Midbrain (tissue), 1 donor: ENCODE data around the gene ADARB2.

Experiments used
- DNase-seq: peaks from one replicate; lab custom pipeline; 2025; lab: John Stamatoyannopoulos, UW

ADARB2 gene

GRCh38 chr10:1204434-1205326, 532.6 kb downstream of the ADARB2 start:
- no peak for DNase-seq

DNA sequence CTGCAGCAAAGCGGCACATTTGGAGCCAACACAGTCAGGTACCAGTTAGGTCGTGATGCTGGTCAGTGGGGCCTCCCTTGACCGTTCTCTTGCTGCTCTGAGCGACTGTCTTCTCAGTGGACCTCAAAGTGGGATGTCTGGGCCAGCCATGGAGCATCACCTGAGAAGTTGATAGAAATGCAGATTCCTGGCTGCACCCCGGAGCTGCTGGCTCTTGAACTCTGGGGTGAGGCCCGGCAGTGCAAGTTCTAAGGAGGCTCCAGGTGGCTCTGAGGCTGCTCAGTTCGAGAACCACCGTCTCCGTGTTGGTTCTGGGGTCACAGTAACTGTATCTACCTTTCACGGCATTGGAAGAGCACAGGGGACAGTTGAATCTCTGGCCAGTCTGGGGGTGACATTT, 533.6 kb downstream of the ADARB2 start:
- no peak for DNase-seq

GRCh38 chr10:1203216-1203615, 534.1 kb downstream of the ADARB2 start:
- DNase-seq: no peak

GRCh38 chr10:1202343-1202742, 535.0 kb downstream of the ADARB2 start:
- no peak for DNase-seq

- DNase-seq: no peak
Measured at GRCh38 chr10:1200866-1201807, 536.2 kb downstream of the ADARB2 start.

GRCh38 chr10:1199897-1200721, 537.2 kb downstream of the ADARB2 start:
- DNase-seq: peak; percentile 76

GRCh38 chr10:1199345-1199673, 538.0 kb downstream of the ADARB2 start:
- DNase-seq: no peak

DNA sequence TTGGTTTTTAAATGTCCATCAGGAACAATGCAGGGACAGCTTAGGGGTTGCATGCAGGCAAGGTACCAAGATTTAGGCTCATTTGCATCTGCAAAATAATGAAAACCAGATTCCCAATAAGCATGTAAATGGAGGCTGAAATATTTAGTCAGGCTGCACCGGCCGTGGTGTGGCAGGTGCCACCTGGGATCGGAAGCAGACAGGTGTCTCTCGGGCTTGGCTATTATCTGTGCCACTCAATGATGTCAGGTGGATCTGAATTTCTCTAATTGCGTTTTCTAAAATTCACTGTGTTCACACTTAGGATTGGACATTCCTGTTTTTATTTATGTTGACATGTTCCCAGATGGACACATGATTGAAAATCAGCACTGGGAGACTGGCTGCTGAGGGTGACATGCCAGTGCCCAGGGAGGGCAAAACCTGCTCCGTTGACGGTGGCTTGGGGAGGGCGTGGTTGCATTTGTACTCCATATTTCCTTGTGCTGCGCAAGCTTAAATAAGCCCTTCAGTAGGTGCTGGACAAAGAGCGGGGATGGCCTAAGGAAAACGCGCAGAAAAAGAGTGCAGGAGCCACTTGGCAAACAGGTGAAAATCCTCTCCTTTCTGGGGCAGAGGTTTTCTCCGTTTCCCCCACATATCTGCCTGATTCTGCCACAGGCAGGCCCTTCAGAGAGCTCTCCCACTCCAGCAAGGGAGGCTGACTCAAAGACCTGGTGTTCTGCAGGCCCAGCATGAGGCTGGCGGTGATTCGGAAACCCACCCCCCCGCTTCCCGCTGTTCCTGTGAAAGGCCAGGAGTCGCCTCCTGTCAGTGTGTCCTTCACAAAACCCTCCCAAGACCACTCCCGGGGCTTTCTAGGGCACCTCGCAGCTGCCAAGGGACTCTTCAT, 538.6 kb downstream of the ADARB2 start:
- DNase-seq: no peak

DNA sequence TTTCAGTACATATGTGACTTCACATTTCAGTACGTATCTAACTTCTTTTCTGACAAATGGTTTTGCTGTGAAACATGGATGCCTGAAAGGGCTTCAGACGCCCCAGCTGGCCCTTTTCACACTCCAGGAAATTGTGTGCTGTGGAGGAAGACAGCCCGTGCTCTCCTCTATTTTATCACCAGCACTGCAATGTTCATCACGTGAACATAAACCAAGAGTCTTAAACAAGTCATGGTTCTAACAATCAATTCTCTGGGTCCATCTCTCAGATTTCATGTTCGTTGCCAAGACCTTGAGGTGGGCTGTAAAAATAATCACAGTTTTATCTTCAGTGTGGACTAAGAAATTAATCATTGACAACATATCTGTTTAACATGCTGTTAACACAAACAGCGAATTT, 539.9 kb downstream of the ADARB2 start:
- DNase-seq: peak; percentile 21

DNA sequence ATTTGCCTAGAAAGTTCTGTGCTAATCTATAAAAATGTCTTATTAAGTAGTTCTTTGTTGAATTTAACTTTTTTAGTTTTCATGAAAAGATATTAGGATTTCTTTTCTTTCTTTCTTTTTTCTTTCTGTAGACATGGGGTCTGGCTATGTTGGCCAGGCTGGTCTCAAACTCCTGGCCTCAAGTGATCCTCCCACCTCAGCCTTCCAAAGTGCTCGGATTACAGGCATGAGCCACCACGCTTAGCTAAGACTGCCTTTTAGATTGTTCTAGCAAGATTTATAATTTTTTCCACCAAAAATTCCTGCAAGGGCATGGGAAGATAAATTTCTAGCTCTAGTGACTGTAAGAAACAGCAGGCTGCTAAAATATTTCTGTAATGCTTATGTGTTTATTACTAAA, 540.7 kb downstream of the ADARB2 start:
- DNase-seq: no peak

GRCh38 chr10:1195828-1196227, 541.5 kb downstream of the ADARB2 start:
- DNase-seq: no peak

GRCh38 chr10:1194161-1194560, 543.2 kb downstream of the ADARB2 start:
- no peak for DNase-seq

DNA sequence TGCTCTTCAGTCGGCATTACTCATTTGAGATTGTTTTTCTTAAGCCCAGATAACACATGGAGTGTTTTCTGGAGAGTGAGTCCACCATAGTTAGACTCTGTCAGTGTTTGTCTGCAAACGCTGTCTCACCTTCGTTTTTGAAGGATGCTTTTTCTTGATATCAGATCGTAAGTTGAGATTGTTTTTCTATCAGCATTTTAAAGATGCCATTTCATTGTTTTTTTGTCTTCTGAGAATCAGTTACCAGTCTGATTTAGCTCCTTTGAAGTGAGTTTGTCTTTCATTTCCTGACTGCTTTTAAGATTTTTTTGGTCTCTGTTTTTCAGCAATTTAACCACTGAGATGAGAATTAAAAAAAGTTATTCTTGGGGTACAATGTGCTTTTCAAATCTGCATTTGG, 543.8 kb downstream of the ADARB2 start:
- DNase-seq: no peak

DNA sequence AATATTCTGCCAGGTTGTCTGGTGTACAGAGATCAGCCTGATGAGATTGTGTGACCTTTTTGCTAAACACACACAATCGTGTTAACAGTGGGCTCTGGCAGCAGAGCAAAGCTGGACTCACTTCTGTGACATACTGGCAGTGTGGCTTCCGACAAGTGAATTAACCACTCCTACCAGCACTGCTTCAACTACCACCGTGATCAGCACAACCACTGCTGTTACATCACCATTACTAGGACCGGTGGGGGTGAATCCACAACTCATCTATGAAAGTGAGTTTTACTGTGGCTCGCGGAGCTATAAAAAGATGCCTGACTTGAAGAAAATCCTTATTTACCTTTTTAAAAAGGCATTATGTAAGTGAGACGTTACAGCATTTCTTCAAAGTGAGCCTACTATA, 545.6 kb downstream of the ADARB2 start:
- DNase-seq: no peak

DNA sequence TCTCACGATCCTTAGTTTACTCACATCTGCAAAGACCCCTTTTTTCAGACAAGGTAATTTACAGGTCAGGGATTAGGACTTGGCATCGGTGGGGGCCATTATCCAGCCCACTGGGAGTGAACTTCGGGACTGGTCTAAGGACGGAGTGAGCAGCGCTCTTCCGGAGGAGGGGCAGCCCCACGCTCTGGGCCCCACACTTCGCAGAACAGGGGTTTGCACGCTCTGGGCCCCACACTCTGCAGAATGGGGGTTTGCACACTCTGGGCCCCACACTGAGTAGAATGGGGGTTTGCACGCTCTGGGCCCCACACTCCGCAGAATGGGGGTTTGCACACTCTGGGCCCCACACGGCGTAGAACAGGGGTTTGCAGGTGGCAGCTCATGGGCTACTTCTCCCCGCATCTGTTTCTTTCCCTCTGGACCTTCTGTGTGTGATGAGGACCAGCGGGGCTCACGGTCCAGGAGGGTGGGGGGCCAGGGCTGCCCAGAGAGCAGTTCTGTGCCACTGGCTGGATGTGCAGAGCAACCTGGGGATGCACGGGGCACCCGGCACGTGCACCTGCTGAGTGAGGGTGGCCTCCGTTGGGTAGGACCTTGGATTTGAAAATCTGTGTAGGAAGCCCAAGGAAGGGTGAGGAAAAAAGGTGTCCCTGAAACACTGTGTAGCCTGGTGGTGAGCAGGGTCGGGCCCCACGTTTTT, 546.4 kb downstream of the ADARB2 start:
- DNase-seq: no peak

GRCh38 chr10:1190052-1190395, 547.3 kb downstream of the ADARB2 start:
- DNase-seq: no peak

DNA sequence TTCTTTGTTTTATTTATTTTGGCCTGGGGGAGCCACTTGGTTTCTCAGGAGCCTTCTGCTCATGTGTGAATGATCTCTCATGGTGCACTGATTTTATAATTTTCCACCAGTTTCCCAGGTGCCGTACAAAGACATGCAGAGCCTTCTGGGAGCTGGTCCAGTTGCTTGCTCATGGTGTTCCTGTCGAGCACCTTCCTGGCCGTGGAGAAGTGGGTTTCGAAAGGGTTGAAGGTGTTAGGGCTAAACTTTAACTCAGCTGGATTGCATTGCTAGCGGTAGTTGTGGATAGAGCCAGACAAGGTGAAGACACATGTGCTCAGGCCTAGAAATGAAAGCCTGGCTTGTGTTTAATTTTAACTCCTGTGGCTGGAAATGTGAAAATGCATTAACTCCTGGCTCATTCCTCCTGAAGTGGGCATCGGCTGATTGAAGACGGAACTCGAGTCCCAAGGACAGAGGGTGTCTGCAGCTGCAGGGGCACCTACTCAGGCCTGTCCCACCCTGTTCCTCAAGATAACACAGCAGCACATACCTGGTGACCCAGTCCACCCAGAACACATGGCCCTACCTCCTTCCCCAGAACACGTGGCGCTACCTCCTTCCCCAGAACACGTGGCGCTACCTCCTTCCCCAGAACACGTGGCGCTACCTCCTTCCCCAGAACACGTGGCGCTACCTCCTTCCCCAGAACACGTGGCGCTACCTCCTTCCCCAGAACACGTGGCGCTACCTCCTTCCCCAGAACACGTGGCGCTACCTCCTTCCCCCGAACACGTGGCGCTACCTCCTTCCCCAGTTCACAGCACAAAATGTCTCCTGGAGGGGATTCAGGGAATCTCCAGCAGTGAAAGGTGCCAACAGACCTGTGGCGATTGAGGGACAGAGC, 547.9 kb downstream of the ADARB2 start:
- no peak for DNase-seq

- DNase-seq: no peak
Measured at GRCh38 chr10:1188558-1189135, 548.7 kb downstream of the ADARB2 start.
